Measurements from ENCODE around the gene ARHGAP4. TPM values are rescaled to one million over a fixed set of nuclear protein-coding genes. Genes with fewer than 3 reads are reported as not detected.

Gene ARHGAP4
- total and polyA plus RNA-seq, 2 of the 4 experiments (the other 2 are of a cell fraction): 0.18 to 0.72 TPM

GRCh38 chrX:153960077-153960476 is 34.0 kb upstream of the ARHGAP4 start:
- DNase-seq (no peak), ATAC-seq (ENCODE audit: low read depth) (no peak)
- Histone ChIP-seq H3K4me3 (ENCODE audit: insufficient read depth, low read depth, low read length) (no peak overlapping the region), H3K27ac (ENCODE audit: insufficient read depth, low read length) (no peak overlapping the region), H3K56ac (ENCODE audit: extremely low read depth, insufficient read depth, low read length) (no peak overlapping the region), H2BK5ac (ENCODE audit: low read depth, low read length, poor library complexity, severe bottlenecking) (no peak overlapping the region), H2BK120ac (ENCODE audit: low read depth, low read length) (no peak overlapping the region), H3K18ac (ENCODE audit: low read depth, low read length) (no peak overlapping the region), H3K27me3 (ENCODE audit: control insufficient read depth, insufficient read depth, low read length) (no peaks in the 10 kb centered on the region), H3K23ac (ENCODE audit: low read depth, low read length) (no peak overlapping the region), H3K36me3 (ENCODE audit: control insufficient read depth, insufficient read depth, low read length) (peaks cover 81% of the 10 kb centered on the region), H3K9me3 (ENCODE audit: control insufficient read depth, insufficient read depth, low read length) (no peaks in the 10 kb centered on the region), H4K91ac (ENCODE audit: insufficient read depth, low read depth, low read length) (no peak overlapping the region), H3K14ac (replicated peaks; ENCODE audit: low read depth, low read length) (no peak overlapping the region), H3K4me1 (ENCODE audit: control insufficient read depth, insufficient read depth, low read length) (no peaks in the 10 kb centered on the region), H2AK5ac (ENCODE audit: low read depth, low read length) (no peak overlapping the region), H4K8ac (ENCODE audit: low read depth in 2 of 2, low read length in 2 of 2) (no peak overlapping the region), H2AK9ac (replicated peaks; ENCODE audit: low read depth, low read length, poor library complexity) (no peak overlapping the region), H2BK15ac (ENCODE audit: low read depth, low read length) (no peak overlapping the region), H2AFZ (replicated peaks; ENCODE audit: low read length, poor library complexity) (no peak overlapping the region), H3K4me2 (ENCODE audit: low read depth, low read length) (no peak overlapping the region), H3K4ac (ENCODE audit: low read depth, low read length) (no peak overlapping the region), H3K9me1 (ENCODE audit: insufficient read depth, low read length) (no peaks in the 10 kb centered on the region), H2BK20ac (ENCODE audit: low read depth, low read length) (no peak overlapping the region), H3K9ac (ENCODE audit: low read depth, low read length) (no peak overlapping the region), H4K20me1 (ENCODE audit: insufficient read depth, low read length) (peaks cover 25% of the 10 kb centered on the region), H4K5ac (ENCODE audit: low read depth, low read length) (no peak overlapping the region), H3K79me1 (ENCODE audit: low read depth in 1 of 2, low read length in 2 of 2) (peaks cover 5 to 9% of the 10 kb centered on the region in 2 experiments)
- dilution Hi-C loops (cut with HindIII; ENCODE audit: low sequenced_read_pairs, unreplicated experiment): no loop called here
- ChIA-PET CTCF (no interaction called here), POLR2A (ENCODE audit: unreplicated experiment) (no interaction called here)
- TF ChIP-seq FOS (IDR thresholded peaks at IDR 0.05; ENCODE audit: low read depth, low read length) (no peak), CEBPB (IDR thresholded peaks at IDR 0.05; ENCODE audit: low read depth, low read length) (no peak), BHLHE40 (IDR thresholded peaks at IDR 0.05; ENCODE audit: low read depth, low read length) (no peak), MXI1 (IDR thresholded peaks at IDR 0.05; ENCODE audit: borderline replicate concordance, low read depth, low read length) (no peak), ELK1 (IDR thresholded peaks at IDR 0.05; ENCODE audit: borderline replicate concordance, low read depth, low read length) (no peak), USF2 (IDR thresholded peaks at IDR 0.05; ENCODE audit: low read depth, low read length) (no peak), MAFK (IDR thresholded peaks at IDR 0.05; ENCODE audit: low read depth, low read length) (no peak), RCOR1 (IDR thresholded peaks at IDR 0.05; ENCODE audit: insufficient replicate concordance, low read length) (no peak), NFE2L2 (IDR thresholded peaks at IDR 0.05; ENCODE audit: low read depth, low read length) (no peak), SMC3 (IDR thresholded peaks at IDR 0.05; ENCODE audit: low read depth, low read length) (no peak), CHD1 (IDR thresholded peaks at IDR 0.05; ENCODE audit: low read depth, low read length) (no peak), RAD21 (IDR thresholded peaks at IDR 0.05; ENCODE audit: low read length) (no peak), POLR2A (IDR thresholded peaks at IDR 0.05; ENCODE audit: low read depth, low read length) (no peak), RFX5 (IDR thresholded peaks at IDR 0.05; ENCODE audit: low read depth, low read length) (no peak), CTCF (conservative IDR thresholded peaks at IDR 0.05; ENCODE audit: low read depth, low read length) (no peak), MAZ (IDR thresholded peaks at IDR 0.05; ENCODE audit: borderline replicate concordance, low read depth, low read length) (no peak)
- intact Hi-C loops (cut with micrococcal nuclease): no loop called here
- in situ Hi-C loops (cut with MboI; ENCODE audit: low sequenced_read_pairs): loop anchor here (10.0 kb wide), 1 partner anchor 195 kb away; the partner anchor contains the start of gene PLXNB3
- WGBS, 2 experiments (ENCODE audit: extremely low coverage in 2 of 2, insufficient read length in 1 of 2): 80% methylated on average over 3 of the region's 16 CpGs; no CpG with 5 or more reads in 1 of the 2 experiments
- BruUV-seq (replicated peaks): TSS peak; percentile 40

Data from IMR-90 (cell line).